HEK293 (cell line): ENCODE results near the gene IL1RAPL1.

ENCODE experiments used
- CTCF ChIA-PET: fragments of 350-600 bp; formaldehyde crosslinking; extraction: SDS; loops from one replicate; lab custom pipeline; 2021; ENCODE audit warnings: antibody characterized with exemption; lab: Yijun Ruan, JAX
- POLR2A ChIA-PET: fragments of 300-600 bp; formaldehyde crosslinking; extraction: SDS; loops from one replicate; lab custom pipeline; 2020; ENCODE audit warnings: antibody characterized with exemption, inconsistent platforms; lab: Yijun Ruan, JAX
- H3K27ac ChIP-seq: fragments of 200-500 bp; sonication (Bioruptor generic); 2 replicates; pipeline ENCODE4 v1.5.1; 2014; ENCODE audit warnings: low read depth, low read length, control low read depth, inconsistent platforms; ENCODE audit errors: extremely low read depth
- H3K36me3 ChIP-seq, 2 experiments: fragments of 200-500 bp in 1 of 2; sonication (Bioruptor generic) in 1 of 2; 1 replicate in 1 of 2; 2 replicates in 1 of 2; pipeline ENCODE4 v1.5.1; 2014 to 2017; ENCODE audit warnings: inconsistent platforms in 2 of 2, low read length in 2 of 2; ENCODE audit not compliant: control insufficient read depth in 2 of 2, insufficient read depth in 1 of 2
- H3K4me1 ChIP-seq: fragments of 200-500 bp; sonication (Bioruptor generic); 2 replicates; pipeline ENCODE4 v1.5.1; 2014; ENCODE audit warnings: mild to moderate bottlenecking, low read length, inconsistent platforms; ENCODE audit not compliant: control insufficient read depth, insufficient read depth
- H3K4me3 ChIP-seq: 2 replicates; pipeline ENCODE4 v1.5.1; 2011; ENCODE audit warnings: low read depth, mild to moderate bottlenecking, control low read depth, low read length, moderate library complexity
- H3K9me3 ChIP-seq: fragments of 200-500 bp; sonication (Bioruptor generic); 2 replicates; pipeline ENCODE4 v1.5.1; 2014; ENCODE audit warnings: low read depth, low read length, inconsistent platforms; ENCODE audit not compliant: control insufficient read depth, insufficient read depth
- CTCF ChIP-seq: fragments of 450-650 bp; formaldehyde crosslinking; IDR thresholded peaks from 2 replicates; pipeline ENCODE4 v1.5.1; 2016; ENCODE audit warnings: missing biosample characterization, missing genetic modification characterization
- HOXA7 ChIP-seq: sonication (generic); formaldehyde crosslinking; IDR thresholded peaks from 2 replicates; pipeline ENCODE4 v1.8.1; 2022; ENCODE audit warnings: missing genetic modification reagents, borderline replicate concordance
- INSM2 ChIP-seq: fragments of 450-650 bp; formaldehyde crosslinking; IDR thresholded peaks from 2 replicates; pipeline ENCODE4 v1.5.1; 2016; ENCODE audit warnings: missing biosample characterization, missing genetic modification characterization
- OSR2 ChIP-seq: fragments of 450-650 bp; formaldehyde crosslinking; IDR thresholded peaks from 2 replicates; pipeline ENCODE4 v1.5.1; 2016; ENCODE audit warnings: missing biosample characterization, missing genetic modification characterization
- YY1 ChIP-seq: fragments of 450-650 bp; formaldehyde crosslinking; IDR thresholded peaks from 2 replicates; pipeline ENCODE4 v1.5.1; 2018; ENCODE audit warnings: missing biosample characterization, missing genetic modification characterization
- ZBTB20 ChIP-seq: fragments of 450-650 bp; formaldehyde crosslinking; IDR thresholded peaks from 2 replicates; pipeline ENCODE4 v1.5.1; 2016; ENCODE audit warnings: missing biosample characterization, missing genetic modification characterization
- ZIC2 ChIP-seq: fragments of 450-650 bp; formaldehyde crosslinking; IDR thresholded peaks from 2 replicates; pipeline ENCODE4 v1.5.1; 2016; ENCODE audit warnings: missing biosample characterization, missing genetic modification characterization
- ZNF114 ChIP-seq: fragments of 450-650 bp; formaldehyde crosslinking; IDR thresholded peaks from 2 replicates; pipeline ENCODE4 v1.5.0; 2017; ENCODE audit warnings: missing biosample characterization, missing genetic modification characterization
- ZNF121 ChIP-seq: fragments of 450-650 bp; formaldehyde crosslinking; IDR thresholded peaks from 2 replicates; pipeline ENCODE4 v1.5.1; 2016; ENCODE audit warnings: missing biosample characterization, missing genetic modification characterization
- ZNF133 ChIP-seq: fragments of 450-650 bp; formaldehyde crosslinking; IDR thresholded peaks from 2 replicates; pipeline ENCODE4 v1.5.1; 2016; ENCODE audit warnings: missing biosample characterization, missing genetic modification characterization
- ZNF138 ChIP-seq: fragments of 450-650 bp; formaldehyde crosslinking; IDR thresholded peaks from 2 replicates; pipeline ENCODE4 v1.5.1; 2016; ENCODE audit warnings: missing biosample characterization, missing genetic modification characterization, borderline replicate concordance
- ZNF146 ChIP-seq: fragments of 450-650 bp; formaldehyde crosslinking; IDR thresholded peaks from 2 replicates; pipeline ENCODE4 v1.5.1; 2016; ENCODE audit warnings: missing biosample characterization, missing genetic modification characterization
- ZNF148 ChIP-seq: fragments of 450-650 bp; formaldehyde crosslinking; IDR thresholded peaks from 2 replicates; pipeline ENCODE4 v1.5.0; 2017; ENCODE audit warnings: missing biosample characterization, missing genetic modification characterization, borderline replicate concordance
- ZNF169 ChIP-seq: fragments of 450-650 bp; formaldehyde crosslinking; IDR thresholded peaks from 2 replicates; pipeline ENCODE4 v1.5.1; 2016; ENCODE audit warnings: missing biosample characterization, missing genetic modification characterization
- ZNF292 ChIP-seq: fragments of 450-650 bp; formaldehyde crosslinking; IDR thresholded peaks from 2 replicates; pipeline ENCODE4 v1.5.1; 2016; ENCODE audit warnings: low read depth, missing biosample characterization, missing genetic modification characterization, borderline replicate concordance
- ZNF501 ChIP-seq: fragments of 450-650 bp; formaldehyde crosslinking; IDR thresholded peaks from 2 replicates; pipeline ENCODE4 v1.5.1; 2016; ENCODE audit warnings: missing biosample characterization, missing genetic modification characterization
- ZNF513 ChIP-seq: fragments of 450-650 bp; IDR thresholded peaks from 2 replicates; pipeline ENCODE4 v1.5.1; 2018; ENCODE audit warnings: missing biosample characterization, missing genetic modification characterization
- ZNF521 ChIP-seq: fragments of 450-650 bp; formaldehyde crosslinking; IDR thresholded peaks from 2 replicates; pipeline ENCODE4 v1.5.1; 2017; ENCODE audit warnings: missing biosample characterization, mild to moderate bottlenecking, missing genetic modification characterization
- ZNF623 ChIP-seq: fragments of 450-650 bp; formaldehyde crosslinking; IDR thresholded peaks from 2 replicates; pipeline ENCODE4 v1.5.1; 2016; ENCODE audit warnings: missing biosample characterization, missing genetic modification characterization
- ZNF624 ChIP-seq: fragments of 450-650 bp; formaldehyde crosslinking; IDR thresholded peaks from 2 replicates; pipeline ENCODE4 v1.5.1; 2017; ENCODE audit warnings: missing biosample characterization, missing genetic modification characterization
- ZNF658 ChIP-seq: fragments of 450-650 bp; formaldehyde crosslinking; IDR thresholded peaks from 2 replicates; pipeline ENCODE4; 2016; ENCODE audit warnings: missing biosample characterization, missing genetic modification characterization

Gene IL1RAPL1

GRCh38 chrX:29431895-29432294 lies 844.6 kb downstream of the IL1RAPL1 start:
- TF ChIP-seq ZNF138 (tag by site-specific recombination) (no peak), ZNF133 (tag by site-specific recombination) (no peak), ZNF292 (no peak), ZNF658 (tag by site-specific recombination) (no peak), ZNF521 (tag by site-specific recombination) (no peak), ZNF513 (no peak), ZNF624 (tag by site-specific recombination) (no peak), ZNF501 (tag by site-specific recombination) (no peak), INSM2 (tag by site-specific recombination) (no peak), HOXA7 (CRISPR knock-in tag) (no peak), CTCF (no peak)
- Histone ChIP-seq H3K4me1 (no peaks in the 10 kb centered on the region), H3K9me3 (no peaks in the 10 kb centered on the region), H3K36me3 (no peaks in the 10 kb centered on the region), H3K27ac (no peak overlapping the region), H3K4me3 (no peak overlapping the region)
- ChIA-PET POLR2A (no interaction called here), CTCF (no interaction called here)

GRCh38 chrX:29432534-29432933 lies 845.3 kb downstream of the IL1RAPL1 start:
- CTCF ChIA-PET, result no interaction called here
- Histone ChIP-seq H3K36me3 (no peaks in the 10 kb centered on the region), H3K4me1 (no peaks in the 10 kb centered on the region), H3K9me3 (no peaks in the 10 kb centered on the region; the same call in 1 of the 2 replicates), H3K27ac (no peak overlapping the region), H3K4me3 (no peak overlapping the region)
- TF ChIP-seq ZNF623 (tag by site-specific recombination) (no peak), ZNF169 (no peak), ZBTB20 (tag by site-specific recombination) (no peak), ZIC2 (tag by site-specific recombination) (no peak), ZNF148 (tag by site-specific recombination) (no peak), ZNF114 (tag by site-specific recombination) (no peak), ZNF121 (tag by site-specific recombination) (no peak), YY1 (tag by site-specific recombination) (no peak), ZNF146 (tag by site-specific recombination) (no peak), OSR2 (tag by site-specific recombination) (no peak)
- POLR2A ChIA-PET, result no interaction called here
